H1 (cell line): ENCODE results near the gene OVCA2.

ENCODE experiments used
- CREB1 ChIP-seq: IDR thresholded peaks from 2 replicates; pipeline ENCODE4 v1.6.1; 2012; ENCODE audit warnings: inconsistent platforms
- EGR1 ChIP-seq: IDR thresholded peaks from 2 replicates; pipeline ENCODE4 v1.6.1; 2011; ENCODE audit warnings: low read depth, low read length, borderline replicate concordance
- EZH2 ChIP-seq: fragments of 200-600 bp; sonication (generic); IDR thresholded peaks from 2 replicates; pipeline ENCODE4 v1.7.1; 2012; ENCODE audit warnings: low read depth, mild to moderate bottlenecking, moderate library complexity, low read length, inconsistent platforms; ENCODE audit not compliant: severe bottlenecking
- GABPA ChIP-seq: IDR thresholded peaks from 2 replicates; pipeline ENCODE4 v1.6.1; 2011; ENCODE audit warnings: mild to moderate bottlenecking, low read length, moderate library complexity, borderline replicate concordance; ENCODE audit not compliant: insufficient read depth
- JUND ChIP-seq: IDR thresholded peaks from 2 replicates; pipeline ENCODE4 v1.6.1; 2011; ENCODE audit warnings: mild to moderate bottlenecking, improper control_type of control experiment, low read length
- POLR2A ChIP-seq, 2 experiments: IDR thresholded peaks; 1 replicate in 1 of 2; 2 replicates in 1 of 2; pipeline ENCODE4 v1.6.1; 2011; ENCODE audit warnings: low read depth in 2 of 2, low read length in 2 of 2, mild to moderate bottlenecking in 2 of 2; ENCODE audit errors: control extremely low read depth in 1 of 2
- RAD21 ChIP-seq, 2 experiments: IDR thresholded peaks in 1 of 2; conservative IDR thresholded peaks in 1 of 2; 2 replicates each; pipeline ENCODE4 v1.6.1; 2011; ENCODE audit warnings: low read depth in 2 of 2, low read length in 2 of 2, improper control_type of control experiment in 1 of 2, inconsistent platforms in 1 of 2, mild to moderate bottlenecking in 1 of 2, moderate library complexity in 1 of 2
- RNF2 ChIP-seq: fragments of 200-900, 300-1000 bp; sonication (generic); IDR thresholded peaks from 2 replicates; pipeline ENCODE4 v1.7.1; 2016; ENCODE audit warnings: borderline replicate concordance, low read depth, mild to moderate bottlenecking, antibody characterized with exemption, low read length; ENCODE audit not compliant: poor library complexity, severe bottlenecking; ENCODE audit errors: missing control alignments
- SP2 ChIP-seq: IDR thresholded peaks from 2 replicates; pipeline ENCODE4 v1.6.1; 2012; ENCODE audit warnings: mild to moderate bottlenecking, low read length, inconsistent platforms
- TAF1 ChIP-seq: IDR thresholded peaks from 2 replicates; pipeline ENCODE4 v1.6.1; 2011; ENCODE audit warnings: mild to moderate bottlenecking, low read depth, low read length
- TF ChIP-seq, protein P1 (sequence below), 3 experiments: IDR thresholded peaks; 1 replicate in 2 of 3; 2 replicates in 1 of 3; pipeline versions ENCODE4 v1.5.1 to v1.6.1; 2011; ENCODE audit warnings: low read length in 3 of 3, mild to moderate bottlenecking in 3 of 3, inconsistent platforms in 2 of 3, low read depth in 1 of 3, moderate library complexity in 1 of 3; ENCODE audit not compliant: insufficient read depth in 1 of 3; ENCODE audit errors: control extremely low read depth in 1 of 3
- TF ChIP-seq, protein P2 (sequence below): fragments of 300-600 bp; sonication (generic); IDR thresholded peaks from 2 replicates; pipeline ENCODE4 v1.7.1; 2012; ENCODE audit warnings: low read length, moderate library complexity, mild to moderate bottlenecking, inconsistent platforms; ENCODE audit not compliant: insufficient replicate concordance

DNA sequence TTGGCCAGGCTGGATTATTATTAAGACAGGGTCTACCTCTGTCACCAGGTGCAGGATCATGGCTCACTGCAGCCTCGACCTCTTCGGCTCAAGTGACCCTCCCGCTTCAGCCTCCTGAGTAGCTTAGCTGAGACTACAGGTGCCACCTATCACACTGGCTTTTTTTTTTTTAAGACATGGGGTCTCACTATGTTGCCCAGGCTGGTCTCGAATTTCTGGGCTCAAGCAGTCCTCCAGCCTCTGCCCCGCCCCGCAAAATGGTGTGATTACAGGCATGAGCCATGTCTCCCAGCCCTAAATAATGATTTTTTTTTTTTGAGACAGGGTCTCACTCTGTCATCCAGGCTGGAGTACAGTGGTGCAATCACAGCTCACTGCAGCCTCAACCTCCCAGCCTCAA is 5.8 kb downstream of the OVCA2 start:
- TF ChIP-seq, protein P1, sequence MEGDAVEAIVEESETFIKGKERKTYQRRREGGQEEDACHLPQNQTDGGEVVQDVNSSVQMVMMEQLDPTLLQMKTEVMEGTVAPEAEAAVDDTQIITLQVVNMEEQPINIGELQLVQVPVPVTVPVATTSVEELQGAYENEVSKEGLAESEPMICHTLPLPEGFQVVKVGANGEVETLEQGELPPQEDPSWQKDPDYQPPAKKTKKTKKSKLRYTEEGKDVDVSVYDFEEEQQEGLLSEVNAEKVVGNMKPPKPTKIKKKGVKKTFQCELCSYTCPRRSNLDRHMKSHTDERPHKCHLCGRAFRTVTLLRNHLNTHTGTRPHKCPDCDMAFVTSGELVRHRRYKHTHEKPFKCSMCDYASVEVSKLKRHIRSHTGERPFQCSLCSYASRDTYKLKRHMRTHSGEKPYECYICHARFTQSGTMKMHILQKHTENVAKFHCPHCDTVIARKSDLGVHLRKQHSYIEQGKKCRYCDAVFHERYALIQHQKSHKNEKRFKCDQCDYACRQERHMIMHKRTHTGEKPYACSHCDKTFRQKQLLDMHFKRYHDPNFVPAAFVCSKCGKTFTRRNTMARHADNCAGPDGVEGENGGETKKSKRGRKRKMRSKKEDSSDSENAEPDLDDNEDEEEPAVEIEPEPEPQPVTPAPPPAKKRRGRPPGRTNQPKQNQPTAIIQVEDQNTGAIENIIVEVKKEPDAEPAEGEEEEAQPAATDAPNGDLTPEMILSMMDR (IDR thresholded peaks at IDR 0.05; ENCODE audit: control extremely low read depth in 1 of 3, insufficient read depth in 1 of 3, low read depth in 1 of 3, low read length in 3 of 3), result no peak
- no peak for TF ChIP-seq TAF1
- no peak for TF ChIP-seq SP2
- TF ChIP-seq JUND, result no peak
- no peak for TF ChIP-seq GABPA
- TF ChIP-seq EZH2, result no peak
- TF ChIP-seq POLR2A (IDR thresholded peaks at IDR 0.05; ENCODE audit: control extremely low read depth in 1 of 2, low read depth in 2 of 2, low read length in 2 of 2), result no peak
- no peak for TF ChIP-seq CREB1
- no peak for TF ChIP-seq RAD21 (IDR thresholded peaks at IDR 0.05 in 1 of 2, conservative IDR thresholded peaks at IDR 0.05 in 1 of 2; ENCODE audit: low read depth in 2 of 2, low read length in 2 of 2)
- no peak for TF ChIP-seq RNF2
- TF ChIP-seq EGR1, result no peak
- TF ChIP-seq, protein P2, sequence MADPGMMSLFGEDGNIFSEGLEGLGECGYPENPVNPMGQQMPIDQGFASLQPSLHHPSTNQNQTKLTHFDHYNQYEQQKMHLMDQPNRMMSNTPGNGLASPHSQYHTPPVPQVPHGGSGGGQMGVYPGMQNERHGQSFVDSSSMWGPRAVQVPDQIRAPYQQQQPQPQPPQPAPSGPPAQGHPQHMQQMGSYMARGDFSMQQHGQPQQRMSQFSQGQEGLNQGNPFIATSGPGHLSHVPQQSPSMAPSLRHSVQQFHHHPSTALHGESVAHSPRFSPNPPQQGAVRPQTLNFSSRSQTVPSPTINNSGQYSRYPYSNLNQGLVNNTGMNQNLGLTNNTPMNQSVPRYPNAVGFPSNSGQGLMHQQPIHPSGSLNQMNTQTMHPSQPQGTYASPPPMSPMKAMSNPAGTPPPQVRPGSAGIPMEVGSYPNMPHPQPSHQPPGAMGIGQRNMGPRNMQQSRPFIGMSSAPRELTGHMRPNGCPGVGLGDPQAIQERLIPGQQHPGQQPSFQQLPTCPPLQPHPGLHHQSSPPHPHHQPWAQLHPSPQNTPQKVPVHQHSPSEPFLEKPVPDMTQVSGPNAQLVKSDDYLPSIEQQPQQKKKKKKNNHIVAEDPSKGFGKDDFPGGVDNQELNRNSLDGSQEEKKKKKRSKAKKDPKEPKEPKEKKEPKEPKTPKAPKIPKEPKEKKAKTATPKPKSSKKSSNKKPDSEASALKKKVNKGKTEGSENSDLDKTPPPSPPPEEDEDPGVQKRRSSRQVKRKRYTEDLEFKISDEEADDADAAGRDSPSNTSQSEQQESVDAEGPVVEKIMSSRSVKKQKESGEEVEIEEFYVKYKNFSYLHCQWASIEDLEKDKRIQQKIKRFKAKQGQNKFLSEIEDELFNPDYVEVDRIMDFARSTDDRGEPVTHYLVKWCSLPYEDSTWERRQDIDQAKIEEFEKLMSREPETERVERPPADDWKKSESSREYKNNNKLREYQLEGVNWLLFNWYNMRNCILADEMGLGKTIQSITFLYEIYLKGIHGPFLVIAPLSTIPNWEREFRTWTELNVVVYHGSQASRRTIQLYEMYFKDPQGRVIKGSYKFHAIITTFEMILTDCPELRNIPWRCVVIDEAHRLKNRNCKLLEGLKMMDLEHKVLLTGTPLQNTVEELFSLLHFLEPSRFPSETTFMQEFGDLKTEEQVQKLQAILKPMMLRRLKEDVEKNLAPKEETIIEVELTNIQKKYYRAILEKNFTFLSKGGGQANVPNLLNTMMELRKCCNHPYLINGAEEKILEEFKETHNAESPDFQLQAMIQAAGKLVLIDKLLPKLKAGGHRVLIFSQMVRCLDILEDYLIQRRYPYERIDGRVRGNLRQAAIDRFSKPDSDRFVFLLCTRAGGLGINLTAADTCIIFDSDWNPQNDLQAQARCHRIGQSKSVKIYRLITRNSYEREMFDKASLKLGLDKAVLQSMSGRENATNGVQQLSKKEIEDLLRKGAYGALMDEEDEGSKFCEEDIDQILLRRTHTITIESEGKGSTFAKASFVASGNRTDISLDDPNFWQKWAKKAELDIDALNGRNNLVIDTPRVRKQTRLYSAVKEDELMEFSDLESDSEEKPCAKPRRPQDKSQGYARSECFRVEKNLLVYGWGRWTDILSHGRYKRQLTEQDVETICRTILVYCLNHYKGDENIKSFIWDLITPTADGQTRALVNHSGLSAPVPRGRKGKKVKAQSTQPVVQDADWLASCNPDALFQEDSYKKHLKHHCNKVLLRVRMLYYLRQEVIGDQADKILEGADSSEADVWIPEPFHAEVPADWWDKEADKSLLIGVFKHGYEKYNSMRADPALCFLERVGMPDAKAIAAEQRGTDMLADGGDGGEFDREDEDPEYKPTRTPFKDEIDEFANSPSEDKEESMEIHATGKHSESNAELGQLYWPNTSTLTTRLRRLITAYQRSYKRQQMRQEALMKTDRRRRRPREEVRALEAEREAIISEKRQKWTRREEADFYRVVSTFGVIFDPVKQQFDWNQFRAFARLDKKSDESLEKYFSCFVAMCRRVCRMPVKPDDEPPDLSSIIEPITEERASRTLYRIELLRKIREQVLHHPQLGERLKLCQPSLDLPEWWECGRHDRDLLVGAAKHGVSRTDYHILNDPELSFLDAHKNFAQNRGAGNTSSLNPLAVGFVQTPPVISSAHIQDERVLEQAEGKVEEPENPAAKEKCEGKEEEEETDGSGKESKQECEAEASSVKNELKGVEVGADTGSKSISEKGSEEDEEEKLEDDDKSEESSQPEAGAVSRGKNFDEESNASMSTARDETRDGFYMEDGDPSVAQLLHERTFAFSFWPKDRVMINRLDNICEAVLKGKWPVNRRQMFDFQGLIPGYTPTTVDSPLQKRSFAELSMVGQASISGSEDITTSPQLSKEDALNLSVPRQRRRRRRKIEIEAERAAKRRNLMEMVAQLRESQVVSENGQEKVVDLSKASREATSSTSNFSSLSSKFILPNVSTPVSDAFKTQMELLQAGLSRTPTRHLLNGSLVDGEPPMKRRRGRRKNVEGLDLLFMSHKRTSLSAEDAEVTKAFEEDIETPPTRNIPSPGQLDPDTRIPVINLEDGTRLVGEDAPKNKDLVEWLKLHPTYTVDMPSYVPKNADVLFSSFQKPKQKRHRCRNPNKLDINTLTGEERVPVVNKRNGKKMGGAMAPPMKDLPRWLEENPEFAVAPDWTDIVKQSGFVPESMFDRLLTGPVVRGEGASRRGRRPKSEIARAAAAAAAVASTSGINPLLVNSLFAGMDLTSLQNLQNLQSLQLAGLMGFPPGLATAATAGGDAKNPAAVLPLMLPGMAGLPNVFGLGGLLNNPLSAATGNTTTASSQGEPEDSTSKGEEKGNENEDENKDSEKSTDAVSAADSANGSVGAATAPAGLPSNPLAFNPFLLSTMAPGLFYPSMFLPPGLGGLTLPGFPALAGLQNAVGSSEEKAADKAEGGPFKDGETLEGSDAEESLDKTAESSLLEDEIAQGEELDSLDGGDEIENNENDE, result no peak
